HG03135 (cell line): ENCODE results near the gene UTS2.

Source experiments
- ATAC-seq: cut with Tn5 transposase; IDR thresholded peaks from one replicate; pipeline ENCODE4 v1.9.1; 2021; ENCODE audit warnings: mild to moderate bottlenecking, moderate library complexity; ENCODE audit not compliant: unreplicated experiment

The UTS2 gene

DNA sequence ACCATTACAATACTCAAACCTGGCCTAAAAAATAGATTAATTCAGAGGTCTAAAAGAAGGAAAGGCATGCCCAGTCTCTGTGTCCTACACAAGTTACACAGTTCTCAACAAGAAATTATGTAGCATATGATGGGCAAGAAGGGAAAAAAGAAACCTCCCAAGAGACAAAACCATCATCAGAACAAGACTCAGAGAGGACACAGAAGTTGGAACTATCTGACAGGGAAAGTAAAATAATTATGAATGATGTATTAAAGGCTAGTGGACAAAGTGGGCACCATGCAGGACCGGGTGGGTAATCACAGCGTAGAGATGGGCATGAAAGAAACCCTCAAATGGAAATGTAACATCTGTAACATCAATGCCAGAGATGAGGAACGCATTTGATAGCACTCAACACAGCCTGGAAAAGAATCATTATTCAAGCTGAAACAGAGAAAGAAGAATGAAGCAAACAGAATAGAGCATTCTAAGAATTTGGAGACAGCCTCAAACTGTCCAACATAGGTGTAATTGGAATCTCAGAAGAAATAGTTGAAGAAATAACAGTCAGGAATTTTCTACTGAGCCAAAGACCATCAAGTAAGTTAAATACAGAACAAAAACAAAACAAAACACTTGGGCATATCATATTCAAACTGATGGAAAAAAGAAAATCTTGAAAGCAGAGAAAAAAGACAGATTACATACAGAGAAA lies 39.0 kb downstream of the UTS2 start:
- ATAC-seq, result no peak

DNA sequence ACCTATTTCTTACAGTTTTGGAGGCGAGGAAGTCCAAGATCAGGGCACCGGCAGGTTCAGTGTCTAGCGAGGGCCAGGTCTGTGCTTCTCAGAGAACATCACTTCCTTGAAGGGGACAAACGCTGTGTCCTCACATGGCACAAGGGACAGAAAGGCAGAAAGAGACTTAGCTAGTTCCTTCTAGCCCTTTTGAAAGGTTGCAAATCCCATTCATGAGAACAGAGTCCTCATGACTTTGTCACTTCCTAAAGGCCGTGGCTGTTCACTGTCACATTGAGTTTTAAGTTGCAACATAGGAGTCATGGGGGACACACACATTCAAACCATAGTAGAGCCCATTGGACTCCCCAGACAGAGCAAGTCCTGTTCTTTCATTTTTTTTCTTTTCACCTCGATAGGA lies 41.4 kb downstream of the UTS2 start:
- ATAC-seq, result no peak

DNA sequence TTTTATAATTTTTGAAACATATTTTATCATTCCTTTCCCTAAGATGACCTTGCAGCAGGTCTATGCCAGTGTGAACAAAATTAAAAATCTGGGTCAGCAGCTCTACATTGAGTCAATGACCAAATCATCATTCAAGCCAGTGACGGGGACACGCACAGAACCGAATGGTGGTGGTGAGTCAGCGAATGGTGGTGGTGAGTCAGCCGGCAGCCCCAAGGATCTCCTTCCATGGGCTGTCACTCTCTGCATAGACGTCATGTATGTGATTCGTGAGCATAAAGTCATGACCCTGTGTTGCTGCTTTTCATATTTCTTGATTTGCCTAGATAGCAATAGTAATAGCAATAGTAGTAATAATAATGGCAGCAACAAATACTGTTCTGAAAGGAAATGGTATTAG lies 42.5 kb downstream of the UTS2 start:
- no peak for ATAC-seq

DNA sequence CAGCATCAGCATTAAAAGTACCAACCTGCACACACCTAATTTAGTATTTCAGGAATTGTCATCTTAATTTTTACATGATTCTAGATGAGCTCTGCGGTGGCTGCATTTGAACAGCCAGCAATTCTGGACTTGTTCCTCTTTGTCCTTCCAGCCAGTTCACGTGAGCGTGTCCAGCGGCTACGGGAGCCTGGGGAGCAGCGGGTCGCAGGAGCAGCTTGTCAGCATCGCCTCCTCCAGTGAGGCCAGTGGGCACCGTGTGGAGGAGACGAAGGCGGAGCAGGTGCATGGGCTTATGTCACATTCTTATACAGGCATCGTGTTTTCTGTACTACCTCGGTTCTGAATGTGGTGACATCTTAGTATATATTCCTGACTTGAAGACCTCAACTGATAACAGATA lies 43.1 kb downstream of the UTS2 start:
- ATAC-seq, result no peak

DNA sequence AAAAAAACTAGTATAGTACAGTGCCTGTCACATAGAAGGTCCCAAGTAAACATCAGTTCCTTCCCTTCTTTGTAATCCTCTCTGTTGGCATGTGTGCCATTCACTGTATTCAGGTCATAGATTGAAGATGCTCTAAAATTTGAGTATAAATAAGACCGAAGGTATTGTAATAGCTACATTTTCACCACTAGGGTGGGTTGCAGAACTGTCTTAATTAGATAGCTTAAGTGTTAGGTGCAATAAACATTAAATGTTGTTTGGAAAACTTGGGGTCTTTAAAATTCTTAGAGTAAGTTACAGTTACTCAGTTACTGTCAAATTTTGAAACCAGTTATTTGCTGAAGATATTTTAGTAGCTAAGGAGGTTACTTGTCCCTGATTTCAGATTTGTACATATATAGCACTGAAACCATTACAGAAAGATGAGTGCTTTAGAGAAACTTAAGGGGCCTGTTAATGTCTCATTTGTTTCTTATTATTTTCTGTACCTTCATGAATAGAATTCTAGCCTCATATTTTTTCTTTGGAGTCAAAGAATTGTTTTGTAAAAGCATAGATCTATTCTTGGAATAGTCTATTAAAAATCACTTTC lies 44.5 kb downstream of the UTS2 start:
- ATAC-seq, result no peak

DNA sequence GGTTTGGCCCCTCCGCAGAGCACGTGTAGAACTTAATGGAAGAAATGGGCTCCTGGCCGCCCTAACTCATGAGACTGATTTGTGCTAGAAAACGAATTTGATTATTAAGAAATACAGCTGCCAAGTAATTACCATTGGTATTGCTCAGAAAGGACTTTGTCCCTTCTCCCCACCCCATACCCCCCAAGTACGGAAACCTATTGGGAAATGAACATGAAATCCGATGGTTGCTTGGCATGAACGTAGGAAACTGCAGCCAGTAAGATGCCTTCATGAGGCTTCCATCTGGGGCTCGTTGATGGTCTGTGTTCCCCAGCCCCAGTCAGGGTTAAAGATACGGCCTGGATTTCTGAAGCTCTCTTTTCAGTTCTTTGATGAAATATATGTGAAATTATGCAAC lies 47.4 kb downstream of the UTS2 start:
- ATAC-seq, result no peak
